Right cardiac atrium (tissue), 5 donors: ENCODE results near the gene CRAT. TPM values are rescaled to one million over a fixed set of nuclear protein-coding genes. Genes with fewer than 3 reads are reported as not detected.

Experiments
- ATAC-seq, 2 donors: fragments of 200-7000 bp; cut with Tn5 transposase; one replicate each; pipeline versions ENCODE4 v1.8.0 to v1.9.1; 2020; ENCODE audit warnings: moderate library complexity in 2 of 2, mild to moderate bottlenecking in 1 of 2
- DNase-seq, 3 donors: peaks; one replicate each; pipeline ENCODE4 v3.0.0-alpha.2; 2020
- H3K27ac ChIP-seq: one replicate; pipeline ENCODE4 v1.5.1; 2013; ENCODE audit warnings: mild to moderate bottlenecking, low read length, control low read depth, moderate library complexity
- H3K27me3 ChIP-seq: one replicate; pipeline ENCODE4 v1.6.1; 2013; ENCODE audit not compliant: control insufficient read depth, insufficient read depth
- H3K4me1 ChIP-seq: one replicate; pipeline ENCODE4 v1.6.1; 2013; ENCODE audit warnings: low read length; ENCODE audit not compliant: control insufficient read depth, insufficient read depth
- H3K4me3 ChIP-seq: one replicate; pipeline ENCODE4 v1.5.1; 2013; ENCODE audit warnings: low read length, control low read depth
- H3K9me3 ChIP-seq: one replicate; pipeline ENCODE4 v1.6.1; 2013; ENCODE audit warnings: low read length; ENCODE audit not compliant: control insufficient read depth
- WGBS: extraction: QIAGEN DNeasy Blood & Tissue Kit; methylation state at CpG from one replicate; pipeline ENCODE4 v1.1.7; 2013; 5-methylcytosine and 5-hydroxymethylcytosine counted together
- intact Hi-C, 4 donors: fragments of 100-400 bp; cut with DNase I; formaldehyde crosslinking; loops; one replicate each; pipeline versions ENCODE4 v1.11.0 to v1.14.0; 2022 to 2023
- polyA plus RNA-seq: library from polyadenylated mRNA; stranded (reverse); fragments of 200-250 nt; gene quantifications from one replicate; pipeline ENCODE4 v1.2.3, GENCODE V29; 2013
- total RNA-seq, 4 donors: library from RNA; stranded (reverse); fragmentation: NEBNext Ultra II Directional; extraction: Animal tissue kit (Norgen Biotek cat#: 25700); gene quantifications; one replicate each; pipeline ENCODE4 v1.2.1, GENCODE V29; 2021
- donor health status: healthy with polysubstance abuse.
- donor health status: DM: no; HTN: yes; CAD: no.
- donor health status: DM: no; HTN: no; CAD: no.
- donor health status: DM: no; HTN: yes; CAD: no; lungs with severe emphysema.
- donor health status: DM: yes; HTN: yes; CAD: no.

CRAT gene
- total and polyA plus RNA-seq, 5 donors, result 47.0 to 69.9 (median 58.4) TPM

GRCh38 chr9:129109952-129110739, 447 bp downstream of the CRAT start:
- Histone ChIP-seq H3K27me3 (no peaks in the 10 kb centered on the region), H3K4me3 (peak overlapping the region; percentile 87), H3K27ac (peak overlapping the region; percentile 81), H3K9me3 (no peaks in the 10 kb centered on the region), H3K4me1 (no peaks in the 10 kb centered on the region)
- DNase-seq, result peak; percentile 60 to 81 (median 74)
- intact Hi-C loops, result no loop called here
- WGBS, result 2% methylated on average over 64 of the region's 64 CpGs
- ATAC-seq, result peak; percentile 14 to 37

GRCh38 chr9:129109537-129109903, 1.1 kb downstream of the CRAT start:
- ATAC-seq (peak in 1 of 2 donors; percentile 2), DNase-seq (peak in 2 of 3 donors; percentile 62 to 75)
- H3K4me3 ChIP-seq, result peak overlapping the region; percentile 87
- intact Hi-C loops, result no loop called here
- H3K27ac ChIP-seq, result no peak overlapping the region
- 58% methylated on average over 7 of the region's 7 CpGs for WGBS
- H3K9me3 ChIP-seq, result no peaks in the 10 kb centered on the region
- no peaks in the 10 kb centered on the region for H3K4me1 ChIP-seq
- no peaks in the 10 kb centered on the region for H3K27me3 ChIP-seq

DNA sequence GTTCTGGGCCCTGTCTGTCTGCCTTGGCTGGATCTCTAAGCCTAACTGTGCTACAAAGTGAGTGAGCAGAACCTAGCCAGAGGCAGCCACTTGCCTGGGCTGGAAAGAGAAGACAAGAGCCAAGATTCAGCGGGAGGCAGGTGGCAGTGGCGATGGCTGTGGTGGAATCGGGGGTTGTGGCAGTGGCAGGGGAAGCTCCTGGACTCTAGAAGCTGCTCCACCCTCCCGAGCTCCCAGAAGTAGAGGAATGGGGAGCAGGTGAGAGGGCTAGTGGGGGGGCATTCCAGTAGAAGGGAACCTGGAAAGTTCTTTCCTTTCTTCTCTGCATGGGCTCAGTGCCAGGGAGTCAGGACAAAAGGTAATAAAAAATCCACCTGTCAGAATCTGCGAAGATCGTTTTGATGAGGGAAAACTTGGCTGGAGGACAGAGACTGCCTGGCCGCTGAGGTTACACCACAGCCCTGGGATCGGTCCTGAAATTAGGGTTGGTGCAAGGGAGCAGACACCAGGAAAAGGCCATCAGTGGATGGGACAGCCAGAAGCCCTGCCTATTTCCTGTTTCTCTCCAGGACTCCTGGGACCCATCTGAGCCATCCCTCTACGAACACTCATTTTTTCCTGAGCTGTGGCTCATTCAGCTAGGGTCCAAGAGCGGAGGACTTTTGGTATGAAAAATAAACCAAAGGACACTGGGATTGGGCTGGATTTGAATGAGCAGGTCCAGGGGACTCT, 1.6 kb downstream of the CRAT start:
- Histone ChIP-seq H3K4me1 (no peaks in the 10 kb centered on the region), H3K27me3 (no peaks in the 10 kb centered on the region), H3K27ac (no peak overlapping the region), H3K9me3 (no peaks in the 10 kb centered on the region), H3K4me3 (no peak overlapping the region)
- peak in 1 of 3 donors; percentile 48 for DNase-seq
- intact Hi-C loops, result no loop called here
- WGBS, result 76% methylated on average over 10 of the region's 10 CpGs
- ATAC-seq, result no peak

DNA sequence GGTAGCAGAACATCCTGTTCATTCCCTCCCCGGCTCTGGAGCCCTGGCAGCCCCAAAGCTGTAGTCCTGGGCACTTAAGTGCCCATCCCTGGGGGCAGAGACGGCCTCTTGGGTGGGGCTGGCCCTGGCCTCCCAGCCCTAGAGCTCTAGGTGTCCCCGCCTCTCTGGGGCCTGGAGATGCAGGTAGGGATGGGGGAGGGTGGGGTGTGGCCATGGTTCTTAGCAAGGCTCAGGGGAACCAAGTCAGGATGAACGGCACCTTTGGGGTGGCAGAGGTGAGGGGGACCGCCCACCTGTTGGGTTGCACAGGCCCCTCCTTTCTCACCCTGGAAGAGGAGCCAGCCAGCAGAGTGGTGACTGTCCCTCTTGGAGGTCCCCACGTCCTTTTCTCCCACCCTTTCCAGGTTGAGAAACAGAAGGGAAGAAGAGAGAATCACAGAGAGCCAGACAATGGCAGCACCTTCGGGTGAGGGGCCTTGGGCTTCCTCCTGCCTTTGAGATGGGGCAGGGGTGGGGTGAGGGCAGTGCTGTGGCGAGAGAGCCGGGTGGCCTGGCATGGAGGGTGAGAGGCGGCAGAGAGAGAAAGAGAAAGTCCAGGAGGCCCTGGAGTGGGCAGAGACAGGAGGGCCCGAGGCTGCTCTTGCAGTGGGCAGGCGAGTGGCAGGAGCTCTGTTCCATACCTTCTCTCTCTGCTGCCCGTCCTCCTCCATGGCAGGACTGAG, 2.3 kb downstream of the CRAT start:
- 92% methylated on average over 13 of the region's 13 CpGs for WGBS
- ATAC-seq (no peak), DNase-seq (peak in 1 of 3 donors; percentile 53)
- H3K4me3 ChIP-seq, result no peak overlapping the region
- no peaks in the 10 kb centered on the region for H3K27me3 ChIP-seq
- H3K9me3 ChIP-seq, result no peaks in the 10 kb centered on the region
- H3K27ac ChIP-seq, result no peak overlapping the region
- H3K4me1 ChIP-seq, result no peaks in the 10 kb centered on the region
- intact Hi-C loops, result no loop called here

GRCh38 chr9:129107651-129108050, 2.9 kb downstream of the CRAT start:
- intact Hi-C loops, result no loop called here
- Histone ChIP-seq H3K9me3 (no peaks in the 10 kb centered on the region), H3K27me3 (no peaks in the 10 kb centered on the region), H3K4me3 (no peak overlapping the region), H3K27ac (no peak overlapping the region), H3K4me1 (no peaks in the 10 kb centered on the region)
- ATAC-seq, result no peak
- WGBS, result 90% methylated on average over 13 of the region's 13 CpGs
- peak in 1 of 3 donors; percentile 34 for DNase-seq

GRCh38 chr9:129105857-129106694, 4.5 kb downstream of the CRAT start:
- H3K4me1 ChIP-seq, result no peaks in the 10 kb centered on the region
- intact Hi-C loops, result no loop called here
- no peak overlapping the region for H3K27ac ChIP-seq
- ATAC-seq (no peak), DNase-seq (peak in 1 of 3 donors; percentile 34)
- H3K27me3 ChIP-seq, result no peaks in the 10 kb centered on the region
- WGBS, result 89% methylated on average over 17 of the region's 17 CpGs
- H3K9me3 ChIP-seq, result no peaks in the 10 kb centered on the region
- no peak overlapping the region for H3K4me3 ChIP-seq

DNA sequence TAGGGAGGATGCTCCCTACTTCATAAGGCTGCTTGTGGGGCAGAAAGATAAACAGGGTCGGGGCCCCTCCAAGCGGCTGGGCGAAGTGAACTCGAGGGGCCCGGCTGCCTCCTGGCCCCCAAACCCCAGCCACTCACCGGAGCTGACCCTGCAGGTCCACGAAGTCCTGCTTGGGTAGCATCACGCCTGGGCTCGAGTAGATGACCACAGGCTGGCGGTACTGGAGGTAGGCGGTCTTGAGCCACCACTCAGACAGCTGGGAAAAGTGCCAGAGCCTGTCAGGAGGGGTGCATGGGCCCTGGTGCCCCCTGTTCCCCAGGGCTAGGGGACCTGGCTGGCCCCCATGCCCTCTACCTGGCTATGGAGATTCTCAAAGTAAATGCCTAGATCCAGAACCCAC, 6.5 kb downstream of the CRAT start:
- Histone ChIP-seq H3K27ac (no peak overlapping the region), H3K27me3 (no peaks in the 10 kb centered on the region), H3K4me3 (no peak overlapping the region), H3K4me1 (no peaks in the 10 kb centered on the region), H3K9me3 (no peaks in the 10 kb centered on the region)
- peak in 1 of 3 donors; percentile 60 for DNase-seq
- 79% methylated on average over 11 of the region's 11 CpGs for WGBS
- ATAC-seq, result no peak
- intact Hi-C loops, result no loop called here

DNA sequence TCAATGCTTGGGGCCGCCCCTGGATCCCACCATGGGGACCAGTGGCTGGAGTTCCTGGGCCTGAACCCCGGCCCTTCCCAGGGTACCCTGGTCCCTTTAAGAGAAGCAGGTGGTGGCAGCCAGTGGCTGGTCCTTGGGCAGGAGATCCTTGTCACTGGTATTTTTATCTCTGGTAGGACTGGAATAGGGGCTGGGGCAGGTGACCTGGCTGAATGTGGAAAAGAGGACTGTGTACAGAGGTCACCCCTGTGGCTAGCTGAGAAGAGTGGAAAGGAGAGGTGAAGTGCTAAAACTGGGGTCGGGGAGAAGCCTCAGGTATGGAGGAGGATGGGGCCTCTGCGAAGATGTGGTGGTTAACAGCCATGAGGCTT, 7.0 kb downstream of the CRAT start:
- Histone ChIP-seq H3K4me1 (no peaks in the 10 kb centered on the region), H3K9me3 (no peaks in the 10 kb centered on the region), H3K4me3 (no peak overlapping the region), H3K27me3 (no peaks in the 10 kb centered on the region), H3K27ac (no peak overlapping the region)
- DNase-seq (peak in 1 of 3 donors; percentile 5), ATAC-seq (no peak)
- WGBS, result 79% methylated on average over 4 of the region's 4 CpGs
- intact Hi-C loops, result no loop called here

- Histone ChIP-seq H3K27me3 (no peaks in the 10 kb centered on the region), H3K4me3 (no peak overlapping the region), H3K9me3 (no peaks in the 10 kb centered on the region), H3K4me1 (no peaks in the 10 kb centered on the region), H3K27ac (no peak overlapping the region)
- ATAC-seq (peak; percentile 52 to 53), DNase-seq (peak in 2 of 3 donors; percentile 51 to 79)
- intact Hi-C loops, result no loop called here
- 53% methylated on average over 14 of the region's 14 CpGs for WGBS
Measured at GRCh38 chr9:129102791-129103594, 7.6 kb downstream of the CRAT start.

DNA sequence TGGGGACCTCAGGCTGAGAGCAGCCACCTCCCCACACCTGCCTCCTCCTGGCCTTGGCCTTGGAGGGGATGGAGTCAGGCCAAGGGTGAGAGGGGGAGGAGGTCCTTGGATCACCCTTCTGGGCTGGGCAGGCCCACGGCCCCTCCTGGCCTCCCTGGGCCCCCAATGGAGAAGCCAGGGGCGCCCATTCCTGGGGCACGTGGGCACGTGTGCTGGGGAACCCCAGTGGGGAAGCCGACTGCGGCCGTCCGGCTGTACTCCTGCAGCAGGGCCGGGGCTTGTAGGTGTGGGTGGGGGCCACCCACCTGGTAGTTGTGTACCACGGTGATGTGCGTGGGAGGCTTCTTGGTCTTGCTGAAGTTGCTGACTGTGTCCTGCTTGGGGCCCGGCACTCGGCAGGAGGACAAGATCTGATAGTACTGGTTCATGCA, 8.5 kb downstream of the CRAT start:
- H3K4me1 ChIP-seq, result no peaks in the 10 kb centered on the region
- no peaks in the 10 kb centered on the region for H3K9me3 ChIP-seq
- no peaks in the 10 kb centered on the region for H3K27me3 ChIP-seq
- peak; percentile 2 to 6 for ATAC-seq
- H3K4me3 ChIP-seq, result no peak overlapping the region
- peak in 1 of 3 donors; percentile 46 for DNase-seq
- WGBS, result 90% methylated on average over 13 of the region's 13 CpGs
- no peak overlapping the region for H3K27ac ChIP-seq
- intact Hi-C loops, result no loop called here
